Smooth muscle cell (in vitro differentiated cells): ENCODE results near the gene SLIT1. TPM values are rescaled to one million over a fixed set of nuclear protein-coding genes. Genes with fewer than 3 reads are reported as not detected.

Experiments used
- DNase-seq: peaks from one replicate; lab custom pipeline; 2025; ENCODE audit not compliant: unreplicated experiment; lab: John Stamatoyannopoulos, UW
- H2AFZ ChIP-seq: fragments of 200-600 bp; sonication (generic); 2 replicates; pipeline ENCODE4 v1.6.0; 2016; ENCODE audit warnings: antibody characterized with exemption, low read depth, mild to moderate bottlenecking
- H3F3A ChIP-seq: fragments of 200-600 bp; sonication (generic); 2 replicates; pipeline ENCODE4 v1.6.0; 2017; ENCODE audit warnings: antibody characterized with exemption, low read depth
- H3K27ac ChIP-seq: fragments of 200-600 bp; sonication (generic); 2 replicates; pipeline ENCODE4 v1.5.1; 2016; ENCODE audit warnings: low read depth, mild to moderate bottlenecking
- H3K27me3 ChIP-seq: fragments of 200-600 bp; sonication (generic); 2 replicates; pipeline ENCODE4 v1.6.1; 2016; ENCODE audit warnings: low read depth, mild to moderate bottlenecking
- H3K36me3 ChIP-seq: fragments of 200-600 bp; sonication (generic); 2 replicates; pipeline ENCODE4 v1.5.1; 2016; ENCODE audit warnings: low read depth
- H3K4me1 ChIP-seq: fragments of 200-600 bp; sonication (generic); 2 replicates; pipeline ENCODE4 v1.5.1; 2016; ENCODE audit warnings: low read depth
- H3K4me2 ChIP-seq: fragments of 200-600 bp; sonication (generic); 2 replicates; pipeline ENCODE4 v1.6.0; 2016; ENCODE audit warnings: mild to moderate bottlenecking
- H3K4me3 ChIP-seq: fragments of 200-600 bp; sonication (generic); 2 replicates; pipeline ENCODE4 v1.5.1; 2016; ENCODE audit warnings: mild to moderate bottlenecking
- H3K79me2 ChIP-seq: fragments of 200-600 bp; sonication (generic); 2 replicates; pipeline ENCODE4 v1.6.0; 2016; ENCODE audit warnings: low read depth, mild to moderate bottlenecking
- H3K9ac ChIP-seq: fragments of 200-600 bp; sonication (generic); 2 replicates; pipeline ENCODE4 v1.6.0; 2016; ENCODE audit warnings: low read depth
- H3K9me3 ChIP-seq: fragments of 200-600 bp; sonication (generic); replicated peaks from 2 replicates; pipeline ENCODE4 v1.5.1; 2016; ENCODE audit warnings: low read depth
- H4K20me1 ChIP-seq: fragments of 200-600 bp; sonication (generic); 2 replicates; pipeline ENCODE4 v1.6.0; 2016; ENCODE audit warnings: low read depth
- WGBS: methylation state at CpG from one replicate; pipeline ENCODE4 v1.1.7; 2016; ENCODE audit warnings: low lambda C conversion rate; 5-methylcytosine and 5-hydroxymethylcytosine counted together
- polyA plus RNA-seq: library from polyadenylated mRNA; unstranded; fragments of >200 nt; fragmentation: Nextera tagmentation; extraction: Ambion mirVana; gene quantifications from 2 replicates; pipeline ENCODE4 v1.2.1, GENCODE V29; 2016
- total RNA-seq: library from RNA; depleted of rRNA; stranded (reverse); fragments of >200 nt; gene quantifications from 2 replicates; pipeline ENCODE4 v1.2.3, GENCODE V29; 2014
- TF ChIP-seq, protein P1 (sequence below): fragments of 200-600 bp; sonication (generic); IDR thresholded peaks from 2 replicates; pipeline ENCODE4 v1.5.1; 2017; ENCODE audit warnings: borderline replicate concordance, mild to moderate bottlenecking, antibody characterized with exemption; ENCODE audit not compliant: insufficient read depth, poor library complexity, severe bottlenecking

Gene SLIT1
- total and polyA plus RNA-seq, 2 experiments from 2014 or later = 0.15 TPM; not detected in 1

DNA sequence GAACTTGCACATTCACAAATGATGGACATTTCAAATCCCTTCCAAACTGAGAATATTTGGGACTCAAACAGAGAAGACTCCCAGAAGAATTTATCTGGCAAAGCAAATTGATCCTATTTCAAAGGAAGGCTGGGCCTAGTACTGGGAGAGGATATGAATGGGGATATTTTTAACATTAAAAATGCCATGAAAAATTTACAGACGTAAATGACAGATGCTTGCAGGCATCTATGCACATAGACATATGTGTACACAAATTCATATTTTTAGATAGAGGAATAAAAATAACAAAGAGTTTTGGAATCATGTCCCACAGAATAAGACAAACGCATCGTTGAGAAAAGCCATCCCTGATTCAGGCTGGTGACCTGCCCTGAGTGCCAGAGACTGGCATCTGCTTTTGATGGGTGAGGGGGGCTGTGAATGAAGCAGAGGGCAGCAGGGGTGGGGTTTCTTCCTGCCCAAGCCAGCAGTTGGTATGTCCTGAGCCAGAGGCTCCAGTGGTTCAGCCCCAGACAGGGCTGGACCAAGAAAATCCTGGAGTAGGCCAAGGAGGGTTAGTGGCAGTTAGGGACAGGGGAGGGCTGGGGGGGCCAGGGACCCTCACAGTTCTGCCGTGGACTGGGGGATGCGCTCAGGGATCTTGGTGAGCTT, 138.5 kb downstream of the SLIT1 start:
- H3K27me3 ChIP-seq = no peaks in the 10 kb centered on the region
- TF ChIP-seq, protein P1, sequence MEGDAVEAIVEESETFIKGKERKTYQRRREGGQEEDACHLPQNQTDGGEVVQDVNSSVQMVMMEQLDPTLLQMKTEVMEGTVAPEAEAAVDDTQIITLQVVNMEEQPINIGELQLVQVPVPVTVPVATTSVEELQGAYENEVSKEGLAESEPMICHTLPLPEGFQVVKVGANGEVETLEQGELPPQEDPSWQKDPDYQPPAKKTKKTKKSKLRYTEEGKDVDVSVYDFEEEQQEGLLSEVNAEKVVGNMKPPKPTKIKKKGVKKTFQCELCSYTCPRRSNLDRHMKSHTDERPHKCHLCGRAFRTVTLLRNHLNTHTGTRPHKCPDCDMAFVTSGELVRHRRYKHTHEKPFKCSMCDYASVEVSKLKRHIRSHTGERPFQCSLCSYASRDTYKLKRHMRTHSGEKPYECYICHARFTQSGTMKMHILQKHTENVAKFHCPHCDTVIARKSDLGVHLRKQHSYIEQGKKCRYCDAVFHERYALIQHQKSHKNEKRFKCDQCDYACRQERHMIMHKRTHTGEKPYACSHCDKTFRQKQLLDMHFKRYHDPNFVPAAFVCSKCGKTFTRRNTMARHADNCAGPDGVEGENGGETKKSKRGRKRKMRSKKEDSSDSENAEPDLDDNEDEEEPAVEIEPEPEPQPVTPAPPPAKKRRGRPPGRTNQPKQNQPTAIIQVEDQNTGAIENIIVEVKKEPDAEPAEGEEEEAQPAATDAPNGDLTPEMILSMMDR = no peak
- no peak overlapping the region for H3K27ac ChIP-seq
- H3K9me3 ChIP-seq = no peaks in the 10 kb centered on the region
- H2AFZ ChIP-seq = no peak overlapping the region
- H3K4me3 ChIP-seq = no peak overlapping the region
- H3F3A ChIP-seq = no peaks in the 10 kb centered on the region
- WGBS = 95% methylated on average over 5 of the region's 5 CpGs
- H3K4me1 ChIP-seq = no peaks in the 10 kb centered on the region
- H3K4me2 ChIP-seq = no peak overlapping the region
- no peaks in the 10 kb centered on the region for H3K79me2 ChIP-seq
- H3K36me3 ChIP-seq = no peaks in the 10 kb centered on the region
- DNase-seq = no peak
- no peaks in the 10 kb centered on the region for H4K20me1 ChIP-seq
- H3K9ac ChIP-seq = no peak overlapping the region

- Histone ChIP-seq H3K4me1 (no peaks in the 10 kb centered on the region), H3F3A (no peaks in the 10 kb centered on the region), H3K4me2 (no peak overlapping the region), H3K4me3 (no peak overlapping the region), H3K79me2 (no peaks in the 10 kb centered on the region), H3K9me3 (no peaks in the 10 kb centered on the region), H4K20me1 (no peaks in the 10 kb centered on the region), H2AFZ (no peak overlapping the region), H3K27me3 (no peaks in the 10 kb centered on the region), H3K36me3 (no peaks in the 10 kb centered on the region), H3K9ac (no peak overlapping the region), H3K27ac (no peak overlapping the region)
- DNase-seq = no peak
- 85% methylated on average over 11 of the region's 11 CpGs for WGBS
- TF ChIP-seq, protein P1 = no peak
Measured at GRCh38 chr10:97046456-97047082, 139.2 kb downstream of the SLIT1 start.

DNA sequence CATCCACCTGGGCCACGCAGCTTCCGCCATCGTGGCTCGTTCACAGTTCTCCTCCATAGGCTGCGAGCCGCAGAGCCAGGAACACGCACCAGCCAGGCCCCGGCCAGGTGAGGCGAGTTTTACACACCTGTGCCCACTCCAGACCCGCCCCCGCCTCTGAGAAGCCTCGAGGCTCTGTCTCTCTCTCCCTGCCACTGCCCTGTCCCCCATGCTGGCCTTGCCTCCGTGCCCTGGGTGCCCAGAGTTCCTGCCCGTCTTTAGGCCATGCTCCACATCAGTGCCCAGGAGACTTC, 142.2 kb downstream of the SLIT1 start:
- no peaks in the 10 kb centered on the region for H3K79me2 ChIP-seq
- no peak for DNase-seq
- no peaks in the 10 kb centered on the region for H3K36me3 ChIP-seq
- no peak overlapping the region for H3K4me3 ChIP-seq
- 88% methylated on average over 14 of the region's 14 CpGs for WGBS
- H3K9me3 ChIP-seq = no peaks in the 10 kb centered on the region
- TF ChIP-seq, protein P1 = no peak
- no peak overlapping the region for H3K27ac ChIP-seq
- H3K27me3 ChIP-seq = no peaks in the 10 kb centered on the region
- H3K9ac ChIP-seq = no peak overlapping the region
- no peaks in the 10 kb centered on the region for H3K4me1 ChIP-seq
- H3F3A ChIP-seq = no peaks in the 10 kb centered on the region
- H4K20me1 ChIP-seq = no peaks in the 10 kb centered on the region
- H3K4me2 ChIP-seq = no peak overlapping the region
- H2AFZ ChIP-seq = no peak overlapping the region
